Spleen (tissue), 7 donors: ENCODE data around the gene ADAMTS3.

Experiments used
- CTCF ChIP-seq, 11 experiments: fragments of 200-600 bp in 7 of 11; fragments of 450-650 bp in 4 of 11; sonication (generic) in 4 of 11; IDR thresholded peaks in 8 of 11; conservative IDR thresholded peaks in 3 of 11; 1 replicate in 7 of 11; 2 replicates in 4 of 11; pipeline versions ENCODE4 v1.4.0 to v1.8.0; 2016 to 2021; ENCODE audit warnings: antibody characterized with exemption in 11 of 11, inconsistent platforms in 4 of 11, mild to moderate bottlenecking in 1 of 11
- POLR2A ChIP-seq, 3 donors: fragments of 450-650 bp; IDR thresholded peaks; one replicate each; pipeline ENCODE4 v1.5.1; 2017; ENCODE audit warnings: antibody characterized with exemption in 3 of 3, mild to moderate bottlenecking in 1 of 3
- donor health status: DM: no; HTN: no; CAD: no; lungs with moderate emphysema.
- donor health status: DM: no; HTN: no; CAD: no.
- donor health status: DM: no; HTN: no; CAD: no.

- TF ChIP-seq CTCF (IDR thresholded peaks at IDR 0.05 in 8 of 11, conservative IDR thresholded peaks at IDR 0.05 in 3 of 11) (no peak), POLR2A (IDR thresholded peaks at IDR 0.05) (no peak)
Observed at GRCh38 chr4:72357908-72358307, 211.1 kb downstream of the ADAMTS3 start.
